Mucosa of gallbladder (tissue), 1 donor: ENCODE results near the gene FAM177A1. TPM values are rescaled to one million over a fixed set of nuclear protein-coding genes. Genes with fewer than 3 reads are reported as not detected.
A peak's percentile ranks its signal among the peaks of the same experiment; 100 is the strongest.
"Not testable (repeated sequence)": the region's sequence is repeated elsewhere in the genome, so short reads cannot be mapped to it uniquely, and the experiment has no call there.

Experiments
- DNase-seq: peaks from one replicate; pipeline ENCODE4 v3.0.0-alpha.2; 2020; ENCODE audit warnings: low spot score
- total RNA-seq: library from RNA; stranded (reverse); gene quantifications from one replicate; pipeline ENCODE4 v1.2.1, GENCODE V29; 2021
- donor health status: DM: no; HTN: no; CAD: no.

The FAM177A1 gene
- total RNA-seq, 1 donor from 2014 or later: 62.7 TPM

- DNase-seq: not testable (repeated sequence)
Measured at GRCh38 chr14:35061113-35061791, 15.2 kb downstream of the FAM177A1 start.

DNA sequence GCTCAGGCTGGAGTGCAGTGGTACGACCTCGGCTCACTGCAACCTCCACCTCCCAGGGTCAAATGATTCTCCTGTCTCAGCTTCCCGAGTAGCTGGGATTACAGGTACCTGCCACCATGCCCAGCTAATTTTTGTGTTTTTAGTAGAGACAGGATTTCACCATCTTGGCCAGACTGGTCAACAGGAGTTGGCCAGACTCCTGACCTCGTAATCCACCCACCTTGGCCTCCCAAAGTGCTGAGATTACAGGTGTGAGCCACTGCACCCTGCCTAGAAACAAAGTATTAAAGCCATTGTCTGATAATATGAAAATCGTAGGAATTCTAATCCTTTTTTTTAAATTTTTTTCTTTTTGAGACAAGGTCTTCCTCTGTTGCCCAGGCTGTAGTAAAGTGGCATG lies 19.7 kb downstream of the FAM177A1 start:
- DNase-seq: not testable (repeated sequence)

- DNase-seq: no peak
Measured at GRCh38 chr14:35068238-35069012, 22.4 kb downstream of the FAM177A1 start.

GRCh38 chr14:35072226-35072625 lies 26.2 kb downstream of the FAM177A1 start:
- no peak for DNase-seq

GRCh38 chr14:35073486-35073885 lies 27.4 kb downstream of the FAM177A1 start:
- no peak for DNase-seq

DNA sequence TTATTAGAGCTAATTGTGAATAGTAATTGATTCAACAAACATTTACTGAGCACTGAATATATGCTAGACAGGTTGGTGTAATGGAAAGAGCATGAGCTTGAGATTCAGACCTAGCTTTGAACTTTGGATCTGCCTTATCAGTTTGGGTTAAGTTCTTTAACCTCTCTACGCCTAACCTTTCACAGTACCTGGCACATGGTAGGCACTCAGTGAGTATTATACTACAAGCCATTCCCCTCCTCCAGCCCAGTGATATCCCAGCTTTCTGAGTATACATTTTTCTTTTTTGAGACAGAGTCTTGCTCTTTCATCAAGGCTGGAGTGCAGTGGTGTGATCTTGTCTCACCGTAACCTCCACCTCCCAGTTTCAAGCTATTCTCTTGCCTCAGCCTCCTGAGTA lies 32.0 kb downstream of the FAM177A1 start:
- no peak for DNase-seq

- no peak for DNase-seq
Measured at GRCh38 chr14:35079742-35080141, 33.7 kb downstream of the FAM177A1 start.

DNA sequence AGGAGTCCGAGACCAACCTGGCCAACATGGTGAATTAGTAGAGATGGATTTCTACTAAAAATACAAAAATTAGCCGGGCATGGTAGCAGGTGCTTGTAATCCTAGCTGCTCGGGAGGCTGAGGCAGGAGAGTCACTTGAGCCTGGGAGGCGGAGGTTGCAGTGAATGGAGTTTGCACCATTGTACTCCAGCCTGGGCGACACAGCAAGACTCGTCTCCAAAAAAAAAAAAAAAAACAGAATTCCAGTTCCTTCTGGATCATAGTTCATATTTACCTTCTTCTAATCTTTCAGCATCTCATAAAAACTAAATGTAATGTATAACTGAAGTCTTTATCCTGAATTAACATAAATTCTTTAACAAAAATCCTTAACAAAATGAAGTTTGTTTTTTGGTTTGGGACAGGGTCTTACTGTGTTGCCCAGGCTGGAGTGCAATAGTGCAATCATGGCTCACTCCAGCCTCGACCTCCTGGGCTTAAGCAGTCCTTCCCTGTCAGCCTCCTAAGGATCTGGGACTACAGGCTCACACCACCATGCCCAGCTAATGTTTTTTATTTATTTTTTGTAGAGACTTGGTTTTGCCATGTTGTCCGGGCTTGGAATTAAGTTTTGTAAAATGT lies 37.6 kb downstream of the FAM177A1 start:
- no peak for DNase-seq

GRCh38 chr14:35085441-35085840 lies 39.4 kb downstream of the FAM177A1 start:
- DNase-seq: no peak

GRCh38 chr14:35088514-35088913 lies 42.4 kb downstream of the FAM177A1 start:
- DNase-seq: no peak

DNA sequence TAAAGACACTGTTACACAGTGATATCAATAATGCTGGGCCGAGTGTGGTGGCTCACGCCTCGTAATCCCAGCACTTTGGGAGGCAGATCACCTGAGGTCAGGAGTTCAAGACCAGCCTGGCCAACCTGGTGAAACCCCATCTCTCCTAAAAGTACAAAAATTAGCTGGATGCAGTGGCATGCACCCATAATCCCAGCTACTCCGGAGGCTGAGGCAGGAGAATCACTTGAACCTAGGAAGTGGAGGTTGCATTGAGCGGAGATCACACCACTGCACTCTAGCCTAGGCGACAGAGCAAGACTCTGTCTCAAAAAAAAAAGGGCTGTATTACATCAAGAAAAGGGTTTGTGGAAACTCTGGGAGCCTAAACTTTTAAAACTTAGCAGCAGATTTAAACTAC lies 48.6 kb downstream of the FAM177A1 start:
- not testable (repeated sequence) for DNase-seq

DNA sequence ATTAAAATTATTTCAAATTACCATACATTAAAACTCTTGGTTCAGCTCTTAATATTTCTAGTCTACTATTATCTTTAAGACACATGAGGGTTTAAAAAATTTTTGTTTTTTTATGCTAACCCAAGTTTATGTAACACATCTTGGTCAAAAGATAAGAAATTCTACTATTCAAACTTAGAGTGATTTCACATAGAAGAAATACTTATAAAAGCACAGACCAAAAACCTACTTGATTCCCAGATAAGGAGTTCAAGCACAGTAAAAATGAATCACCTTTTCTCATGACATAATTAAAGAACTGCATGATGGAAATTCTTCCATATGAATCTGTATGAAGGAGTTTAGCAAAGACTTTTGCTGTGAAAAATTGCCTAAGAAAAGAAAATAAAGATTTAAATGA lies 61.8 kb downstream of the FAM177A1 start:
- DNase-seq: no peak

DNA sequence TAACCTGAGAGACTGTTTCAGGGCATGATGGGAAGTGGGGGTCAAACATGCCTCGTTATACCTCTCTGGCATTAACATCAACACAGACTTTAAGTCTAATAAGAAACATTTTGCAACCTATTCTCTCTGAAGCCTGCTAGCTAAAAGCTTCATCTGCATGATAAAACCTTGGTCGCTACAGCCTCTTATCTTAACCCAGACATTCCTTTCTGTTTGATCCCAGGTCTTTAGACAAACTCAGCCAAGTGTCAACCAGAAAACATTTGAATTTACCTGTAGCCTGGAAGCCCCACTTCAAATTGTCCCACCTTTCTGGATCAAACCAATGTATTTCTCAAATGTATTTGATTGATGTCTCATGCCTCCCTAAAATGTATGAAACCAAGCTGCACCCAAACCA lies 66.6 kb downstream of the FAM177A1 start:
- no peak for DNase-seq

- no peak for DNase-seq
Measured at GRCh38 chr14:35113308-35113950, 67.4 kb downstream of the FAM177A1 start.

DNA sequence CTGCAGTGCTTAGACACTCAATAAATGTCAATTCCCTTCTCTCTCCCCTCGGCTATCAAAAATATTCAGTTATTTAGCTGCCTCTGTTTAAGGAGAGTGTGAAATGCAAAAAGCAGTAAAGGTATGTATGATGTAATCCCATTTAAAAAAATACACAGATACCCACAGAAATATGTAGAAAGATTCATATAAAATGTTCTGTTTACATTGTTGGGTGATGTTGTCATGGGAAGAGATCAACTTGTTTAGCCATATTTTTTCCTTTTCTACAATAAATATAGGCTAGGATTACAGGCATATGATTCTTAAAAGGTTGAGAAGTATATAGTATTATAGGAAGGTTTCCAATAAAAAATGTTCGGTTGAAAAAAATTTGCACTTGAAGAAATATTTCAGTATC lies 68.0 kb downstream of the FAM177A1 start:
- no peak for DNase-seq

- no peak for DNase-seq
Measured at GRCh38 chr14:35116242-35116641, 70.2 kb downstream of the FAM177A1 start.

DNA sequence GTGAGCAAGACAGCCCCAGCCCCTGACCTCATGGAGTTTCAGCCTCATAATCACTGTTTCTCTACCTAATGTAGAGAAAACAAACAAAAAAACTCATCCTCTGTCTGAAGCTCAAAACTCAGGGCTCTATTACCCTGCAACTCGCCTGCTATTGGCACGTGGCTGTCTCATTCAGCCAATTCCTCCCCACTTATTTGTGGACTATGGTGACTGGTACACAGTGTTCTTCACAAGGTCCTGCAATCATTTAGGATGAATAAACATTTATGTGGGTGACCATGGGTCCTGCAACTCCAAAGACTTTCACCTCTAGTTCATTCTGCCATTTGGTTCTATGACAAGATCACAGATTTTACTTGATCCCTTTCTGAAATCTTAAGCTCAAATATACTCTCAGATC lies 71.0 kb downstream of the FAM177A1 start:
- DNase-seq: no peak

DNA sequence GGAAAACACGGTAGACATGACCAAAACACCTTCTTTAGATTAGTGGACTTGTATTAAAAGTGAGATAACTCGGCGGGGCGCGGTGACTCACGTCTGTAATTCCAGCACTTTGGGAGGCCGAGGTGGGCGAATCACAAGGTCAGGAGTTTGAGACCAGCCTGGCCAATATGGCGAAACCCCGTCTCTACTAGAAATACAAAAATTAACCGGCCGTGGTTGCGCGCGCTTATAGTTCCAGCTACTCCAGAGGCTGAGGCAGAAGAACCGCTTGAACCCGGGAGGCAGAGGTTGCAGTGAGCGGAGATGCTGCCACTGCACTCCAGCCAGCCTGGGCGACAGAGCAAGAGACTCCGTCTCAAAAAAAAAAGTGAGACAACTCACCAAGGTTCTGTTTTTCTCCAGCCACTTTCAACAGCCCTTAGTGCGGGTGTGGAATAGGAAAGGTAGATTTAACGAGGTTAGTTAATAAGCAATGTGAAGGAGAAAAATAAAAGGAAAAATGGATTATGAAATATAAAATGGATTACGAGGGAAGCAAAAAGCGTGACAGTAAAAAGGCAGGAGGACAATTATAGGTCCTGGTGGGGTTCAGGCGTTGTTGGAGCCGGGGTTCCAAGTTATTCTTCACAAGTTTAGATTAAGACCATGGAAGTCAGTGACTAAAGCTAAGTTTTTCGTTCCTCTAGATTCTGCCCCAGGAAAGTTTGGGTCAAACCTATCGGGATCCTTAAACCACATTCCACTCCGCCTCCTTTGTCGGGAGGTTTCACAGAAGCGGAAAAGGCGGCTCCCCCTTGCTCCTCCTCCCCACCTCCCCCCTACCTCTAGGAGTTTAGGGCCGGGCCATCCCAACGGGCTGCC lies 75.2 kb downstream of the FAM177A1 start:
- peak; percentile 13 for DNase-seq

GRCh38 chr14:35121887-35122695 lies 76.0 kb downstream of the FAM177A1 start, which contains the start of the genes PPP2R3C and PRORP:
TSS of gene PPP2R3C (minus strand) at chr14:35121990. CDS start at chr14:35121959, 31 bp downstream.
TSS of gene PRORP (plus strand) at chr14:35122552. CDS start at chr14:35123246, 694 bp downstream.
- peak; percentile 94 for DNase-seq

DNA sequence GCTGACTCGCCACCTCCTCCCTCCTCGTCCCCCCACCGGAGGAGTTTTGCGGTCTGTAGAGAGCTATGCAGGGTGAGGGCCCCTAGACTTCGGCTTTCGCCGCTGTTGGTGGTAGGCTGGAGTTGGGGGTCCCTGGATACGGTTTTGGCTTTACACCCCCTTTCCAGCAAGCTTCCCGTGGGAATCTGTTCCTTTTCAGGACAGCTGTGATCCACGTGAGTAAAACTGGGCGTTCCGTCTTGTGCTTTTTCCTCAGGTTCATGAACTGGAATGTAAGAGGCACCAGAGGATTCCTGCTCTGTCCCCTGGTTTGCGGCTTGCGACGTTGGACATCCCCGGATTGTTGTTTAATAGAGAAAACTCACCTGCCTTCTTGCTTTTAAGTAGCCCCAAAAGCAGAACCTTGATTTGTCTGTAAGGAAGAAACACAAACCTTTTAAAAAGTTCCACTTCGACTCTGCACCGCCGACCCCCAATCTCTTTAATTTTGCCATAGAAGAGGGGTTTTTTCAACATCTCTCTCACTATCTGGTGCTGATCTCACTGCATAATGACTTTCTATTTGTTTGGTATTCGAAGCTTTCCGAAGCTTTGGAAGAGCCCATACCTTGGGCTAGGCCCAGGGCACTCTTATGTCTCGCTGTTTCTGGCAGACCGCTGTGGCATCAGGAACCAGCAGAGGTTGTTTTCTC lies 76.8 kb downstream of the FAM177A1 start:
- DNase-seq: no peak
